ENCODE data around the gene SMAD7.

SMAD7 gene

GRCh38 chr18:48901145-48902022 lies 49.4 kb downstream of the SMAD7 start:
- no peak for TF ChIP-seq CTCF (IDR thresholded peaks at IDR 0.05; ENCODE audit: extremely low read depth, insufficient read depth, missing control alignments)
- no peak for DNase-seq (ENCODE audit: low spot score)
- in situ Hi-C loops (cut with MboI; ENCODE audit: low pct_unique_long_range_greater_than_20kb, low sequenced_read_pairs, unreplicated experiment), result no loop called here

GRCh38 chr18:48900469-48900868 lies 50.3 kb downstream of the SMAD7 start:
- in situ Hi-C loops (cut with MboI; ENCODE audit: low pct_unique_long_range_greater_than_20kb, low sequenced_read_pairs, unreplicated experiment), result no loop called here

GRCh38 chr18:48899558-48900174 lies 51.1 kb downstream of the SMAD7 start:
- in situ Hi-C loops (cut with MboI; ENCODE audit: low pct_unique_long_range_greater_than_20kb, low sequenced_read_pairs, unreplicated experiment), result no loop called here
- no peak for DNase-seq (ENCODE audit: low spot score)
- no peak for TF ChIP-seq CTCF (IDR thresholded peaks at IDR 0.05; ENCODE audit: extremely low read depth, insufficient read depth, missing control alignments)

More at GRCh38 chr18:48900469-48900868, 50.3 kb downstream of the SMAD7 start:
- no peak for TF ChIP-seq CTCF (IDR thresholded peaks at IDR 0.05; ENCODE audit: extremely low read depth, insufficient read depth, missing control alignments)
- DNase-seq (ENCODE audit: low spot score), result no peak

- no peak for TF ChIP-seq CTCF (IDR thresholded peaks at IDR 0.05; ENCODE audit: extremely low read depth, insufficient read depth, missing control alignments)
- in situ Hi-C loops (cut with MboI; ENCODE audit: low pct_unique_long_range_greater_than_20kb, low sequenced_read_pairs, unreplicated experiment), result no loop called here
- DNase-seq (ENCODE audit: low spot score), result no peak
Measured at GRCh38 chr18:48898521-48898920, 52.2 kb downstream of the SMAD7 start.

GRCh38 chr18:48897531-48897930 lies 53.2 kb downstream of the SMAD7 start:
- DNase-seq (ENCODE audit: low spot score), result no peak
- in situ Hi-C loops (cut with MboI; ENCODE audit: low pct_unique_long_range_greater_than_20kb, low sequenced_read_pairs, unreplicated experiment), result no loop called here
- TF ChIP-seq CTCF (IDR thresholded peaks at IDR 0.05; ENCODE audit: extremely low read depth, insufficient read depth, missing control alignments), result no peak

- in situ Hi-C loops (cut with MboI; ENCODE audit: low pct_unique_long_range_greater_than_20kb, low sequenced_read_pairs, unreplicated experiment), result no loop called here
- peak; percentile 58 for DNase-seq (ENCODE audit: low spot score)
- TF ChIP-seq CTCF (IDR thresholded peaks at IDR 0.05; ENCODE audit: extremely low read depth, insufficient read depth, missing control alignments), result peak; percentile 24
Measured at GRCh38 chr18:48896875-48897511, 53.8 kb downstream of the SMAD7 start.
